Measurements from ENCODE around the gene ACVR1C.

The ACVR1C gene

GRCh38 chr2:157644776-157645175 is 16.1 kb upstream of the ACVR1C start:
- H3K27ac ChIP-seq = no peak overlapping the region
- TF ChIP-seq ZFX (IDR thresholded peaks at IDR 0.05) (no peak), CTCF (conservative IDR thresholded peaks at IDR 0.05) (no peak)

- TF ChIP-seq CTCF (conservative IDR thresholded peaks at IDR 0.05) = no peak
- no peak for TF ChIP-seq ZFX (IDR thresholded peaks at IDR 0.05)
- no peak overlapping the region for H3K27ac ChIP-seq
These were observed 3.2 kb upstream of the ACVR1C start for GRCh38 chr2:157631861-157632260.

GRCh38 chr2:157627594-157628476 is 829 bp downstream of the ACVR1C start:
- H3K27ac ChIP-seq = no peak overlapping the region
- no peak for TF ChIP-seq CTCF (conservative IDR thresholded peaks at IDR 0.05)
- no peak for TF ChIP-seq ZFX (IDR thresholded peaks at IDR 0.05)

- no peak for TF ChIP-seq ZFX (IDR thresholded peaks at IDR 0.05)
- TF ChIP-seq CTCF (conservative IDR thresholded peaks at IDR 0.05) = no peak
- H3K27ac ChIP-seq = no peak overlapping the region
These were observed 3.4 kb downstream of the ACVR1C start for GRCh38 chr2:157625296-157625695.

- TF ChIP-seq ZFX (IDR thresholded peaks at IDR 0.05) (no peak), CTCF (conservative IDR thresholded peaks at IDR 0.05) (no peak)
These were observed 7.7 kb downstream of the ACVR1C start for GRCh38 chr2:157620956-157621355.

GRCh38 chr2:157611726-157612125 is 16.9 kb downstream of the ACVR1C start:
- no peak for TF ChIP-seq CTCF (conservative IDR thresholded peaks at IDR 0.05)
- no peak for TF ChIP-seq ZFX (IDR thresholded peaks at IDR 0.05)
- H3K27ac ChIP-seq = no peak overlapping the region

More at GRCh38 chr2:157620956-157621355, 7.7 kb downstream of the ACVR1C start:
- no peak overlapping the region for H3K27ac ChIP-seq

GRCh38 chr2:157611110-157611509 is 17.6 kb downstream of the ACVR1C start:
- no peak for TF ChIP-seq ZFX (IDR thresholded peaks at IDR 0.05)
- no peak for TF ChIP-seq CTCF (conservative IDR thresholded peaks at IDR 0.05)
- H3K27ac ChIP-seq = no peak overlapping the region
